Measurements from ENCODE around the gene PAX5.

The PAX5 gene

GRCh38 chr9:36924757-36925432 lies 109.2 kb downstream of the PAX5 start:
- no peak for DNase-seq

GRCh38 chr9:36924071-36924470 lies 110.0 kb downstream of the PAX5 start:
- DNase-seq: no peak

GRCh38 chr9:36923025-36923625 lies 110.9 kb downstream of the PAX5 start:
- DNase-seq: no peak

- no peak for DNase-seq
Observed at GRCh38 chr9:36922548-36922947, 111.5 kb downstream of the PAX5 start.

GRCh38 chr9:36914212-36914577 lies 119.9 kb downstream of the PAX5 start:
- DNase-seq: no peak

GRCh38 chr9:36913393-36914211 lies 120.5 kb downstream of the PAX5 start:
- DNase-seq: no peak

GRCh38 chr9:36912620-36913019 lies 121.4 kb downstream of the PAX5 start:
- no peak for DNase-seq

GRCh38 chr9:36911601-36912412 lies 122.3 kb downstream of the PAX5 start:
- DNase-seq: no peak

GRCh38 chr9:36911037-36911436 lies 123.0 kb downstream of the PAX5 start:
- no peak for DNase-seq

GRCh38 chr9:36906492-36906891 lies 127.6 kb downstream of the PAX5 start:
- DNase-seq: no peak

- DNase-seq: peak; percentile 21
Observed at GRCh38 chr9:36905101-36906066, 128.7 kb downstream of the PAX5 start.

GRCh38 chr9:36903541-36904435 lies 130.3 kb downstream of the PAX5 start:
- no peak for DNase-seq

GRCh38 chr9:36902861-36903524 lies 131.1 kb downstream of the PAX5 start:
- DNase-seq: no peak

GRCh38 chr9:36902080-36902716 lies 131.9 kb downstream of the PAX5 start:
- no peak for DNase-seq

GRCh38 chr9:36901528-36901927 lies 132.5 kb downstream of the PAX5 start:
- no peak for DNase-seq

- DNase-seq: no peak
Observed at GRCh38 chr9:36900856-36901220, 133.2 kb downstream of the PAX5 start.

GRCh38 chr9:36900136-36900855 lies 133.8 kb downstream of the PAX5 start:
- DNase-seq: no peak

GRCh38 chr9:36899406-36899805 lies 134.7 kb downstream of the PAX5 start:
- DNase-seq: no peak

- DNase-seq: no peak
Observed at GRCh38 chr9:36898431-36899020, 135.5 kb downstream of the PAX5 start.

Data from NCI-H1092 (cell line).